Suppressor macrophage treated with lipopolysaccharide for 1 hour (primary cell): ENCODE data around the gene SH2B2.
"Not testable (repeated sequence)": the region's sequence is repeated elsewhere in the genome, so short reads cannot be mapped to it uniquely, and the experiment has no call there.

ENCODE experiments used
- DNase-seq, 3 donors: peaks; one replicate each; pipeline ENCODE4 v3.0.0-alpha.2; 2020 to 2022

Gene SH2B2

DNA sequence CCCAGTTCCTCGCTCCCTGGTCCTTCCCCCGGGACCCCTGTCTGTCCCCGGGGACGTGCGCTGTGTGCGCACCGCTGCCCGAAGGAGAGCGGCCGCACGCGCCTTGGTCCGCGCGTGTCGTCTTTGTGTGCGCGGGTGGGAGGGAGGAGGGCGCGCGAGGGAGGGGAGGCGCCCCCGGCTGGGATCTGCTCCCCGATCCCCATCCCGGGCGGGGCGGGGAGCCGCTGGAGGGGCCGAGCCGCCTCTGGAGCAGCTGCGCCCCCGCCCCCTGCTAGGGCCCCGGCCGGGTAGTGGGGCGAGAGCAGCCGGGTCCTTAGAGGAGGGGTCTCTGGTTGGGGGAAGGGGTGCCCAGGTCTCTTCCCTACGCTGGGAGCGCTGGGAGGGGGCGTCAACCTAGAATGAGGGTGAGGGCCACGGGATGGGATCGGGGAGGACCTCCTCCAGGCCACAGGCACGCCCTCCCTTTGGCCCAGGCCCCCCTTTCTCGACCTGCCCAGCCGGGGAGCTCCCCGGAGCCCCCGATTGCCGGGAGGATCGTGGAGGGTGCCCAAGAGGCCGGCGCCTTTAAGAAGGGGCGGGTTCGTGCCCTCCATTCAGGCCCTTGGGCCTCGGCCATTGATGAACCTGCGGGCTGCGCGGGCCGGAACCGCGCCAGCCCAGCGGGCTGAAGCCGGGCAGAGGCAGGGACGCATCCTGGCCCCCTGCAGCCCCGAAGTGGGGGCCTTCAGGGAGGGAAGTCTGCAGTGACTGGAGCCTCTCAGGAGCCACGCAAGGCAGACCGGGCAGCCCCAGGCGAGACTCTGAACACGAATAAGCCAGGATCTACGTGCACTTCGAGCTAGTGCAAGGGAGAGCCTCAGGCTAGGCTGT is 678 bp downstream of the SH2B2 start:
- DNase-seq: peak; percentile 36 to 62 (median 40)

DNA sequence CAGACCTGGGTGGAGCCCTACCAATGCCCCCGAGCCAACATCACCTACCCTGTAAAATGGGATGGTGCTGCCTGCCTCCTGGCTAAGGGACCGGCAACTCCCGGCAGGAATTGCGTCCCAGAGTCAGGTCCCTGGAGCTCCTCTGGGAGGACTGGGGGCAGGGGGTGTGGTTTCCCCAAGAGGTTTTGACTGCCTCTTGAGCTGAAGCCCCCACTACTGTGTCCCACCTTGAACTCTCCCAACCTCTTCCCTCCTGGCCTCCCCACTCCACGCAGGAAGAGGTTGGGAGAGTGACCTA is 1.3 kb downstream of the SH2B2 start:
- DNase-seq: no peak

GRCh38 chr7:102288285-102288930 is 1.7 kb downstream of the SH2B2 start:
- peak; percentile 58 to 66 (median 63) for DNase-seq

- no peak for DNase-seq
Observed at GRCh38 chr7:102289057-102289456, 2.4 kb downstream of the SH2B2 start.

- DNase-seq: no peak
Observed at GRCh38 chr7:102291056-102291915, 4.6 kb downstream of the SH2B2 start.

DNA sequence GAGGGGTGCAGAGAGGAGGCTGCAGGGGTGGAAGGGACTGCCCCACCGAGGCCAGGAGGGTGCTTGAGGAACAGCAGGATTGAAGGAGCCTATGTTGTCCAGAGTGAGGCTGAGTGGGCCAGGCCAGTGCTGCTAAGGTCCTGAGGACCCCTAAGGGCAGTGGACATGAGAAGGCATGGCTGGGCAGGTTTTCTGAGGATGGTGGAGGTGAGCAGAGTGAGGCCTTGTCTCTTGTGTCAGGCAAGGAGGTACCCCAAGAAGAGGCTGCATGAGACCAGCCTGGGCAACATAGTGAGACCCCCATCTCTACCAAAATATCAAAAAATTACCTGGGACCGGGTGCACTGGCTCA is 5.2 kb downstream of the SH2B2 start:
- DNase-seq: no peak

DNA sequence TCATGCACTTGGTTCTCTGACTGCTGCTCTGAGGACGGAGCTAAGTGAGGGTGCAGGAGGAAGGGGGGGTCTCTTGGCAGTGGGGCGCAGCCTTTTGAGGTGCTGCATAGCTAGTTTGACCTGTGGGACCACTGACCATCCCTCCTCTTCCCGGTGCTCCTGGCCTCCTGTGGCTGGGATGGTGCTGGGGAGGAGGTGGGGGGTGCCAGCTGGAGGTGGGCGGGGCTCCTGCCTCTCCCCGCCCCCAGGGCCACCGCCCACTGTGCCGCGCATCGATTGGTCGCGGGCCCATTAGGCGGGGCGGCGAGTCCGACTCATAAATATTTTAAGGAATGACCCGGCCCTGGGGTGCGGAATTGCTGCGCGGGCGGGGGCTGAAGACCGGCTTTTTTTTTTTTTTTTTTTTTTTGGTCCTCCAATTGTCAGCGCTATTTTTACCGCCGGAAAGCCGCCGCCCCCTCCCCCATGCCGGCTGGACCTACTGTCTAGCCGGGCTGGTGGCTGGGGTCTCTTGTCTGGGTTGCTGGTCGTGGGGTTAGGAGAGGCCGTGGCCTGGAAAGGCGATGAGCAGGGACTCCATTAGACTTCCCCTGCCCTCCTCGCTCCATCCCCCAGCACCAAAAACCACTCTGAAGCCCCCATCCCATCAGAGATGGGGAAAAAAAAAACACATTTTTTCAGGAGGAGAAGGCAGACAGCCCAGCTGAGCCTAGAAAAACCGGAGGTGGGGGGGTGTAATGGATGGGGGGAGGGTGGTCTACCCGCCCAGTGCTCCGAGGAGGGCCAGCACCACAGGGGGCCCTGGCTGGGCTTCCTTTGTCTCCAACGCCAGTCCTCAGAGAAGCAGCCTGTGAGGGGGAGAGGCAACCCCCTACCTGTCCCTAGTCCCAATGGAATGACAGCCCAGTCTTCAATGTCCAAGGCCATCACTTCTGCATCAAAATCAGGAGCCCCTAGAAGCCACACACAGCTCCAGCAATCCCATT is 6.4 kb downstream of the SH2B2 start:
- DNase-seq: peak in 2 of 3 donors; percentile 19 to 24

- DNase-seq: no peak
Observed at GRCh38 chr7:102294589-102294988, 7.9 kb downstream of the SH2B2 start.

- DNase-seq: peak; percentile 24 to 44 (median 31)
Observed at GRCh38 chr7:102295346-102296178, 8.9 kb downstream of the SH2B2 start.

DNA sequence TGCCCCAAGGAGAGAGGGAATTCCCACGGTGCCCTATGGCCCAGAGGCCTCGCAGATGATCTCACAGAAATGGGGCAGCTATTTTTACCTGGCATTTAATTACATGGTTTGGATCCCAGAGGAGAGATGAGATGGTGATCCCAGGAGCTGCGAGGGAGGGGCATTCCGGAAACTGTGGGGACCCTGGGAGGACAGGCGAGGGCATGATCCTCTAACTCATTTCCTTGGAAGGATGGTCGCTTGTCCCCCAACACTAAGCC is 9.4 kb downstream of the SH2B2 start:
- DNase-seq: peak; percentile 22 to 40 (median 40)

DNA sequence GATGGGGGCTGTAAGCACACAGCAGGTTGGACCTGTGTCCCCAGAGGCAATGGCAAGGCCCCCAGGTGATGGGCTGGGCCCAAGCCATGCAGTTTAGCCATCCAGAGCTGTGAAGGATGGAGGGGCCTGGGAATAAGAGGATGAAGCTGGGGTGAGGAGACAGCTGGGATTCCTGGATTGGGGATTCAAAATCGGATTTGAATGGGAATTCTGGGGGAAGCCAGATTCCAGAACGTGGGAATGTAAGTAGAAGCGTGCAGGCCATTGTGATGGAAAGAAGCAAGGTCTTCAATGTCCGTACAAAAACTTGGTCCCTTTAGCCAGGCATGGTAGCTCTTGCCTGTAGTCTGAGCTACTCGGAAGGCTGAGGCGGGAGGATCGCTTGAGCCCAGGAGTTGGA is 9.8 kb downstream of the SH2B2 start:
- DNase-seq: no peak

GRCh38 chr7:102297487-102298218 is 11.0 kb downstream of the SH2B2 start:
- no peak for DNase-seq

DNA sequence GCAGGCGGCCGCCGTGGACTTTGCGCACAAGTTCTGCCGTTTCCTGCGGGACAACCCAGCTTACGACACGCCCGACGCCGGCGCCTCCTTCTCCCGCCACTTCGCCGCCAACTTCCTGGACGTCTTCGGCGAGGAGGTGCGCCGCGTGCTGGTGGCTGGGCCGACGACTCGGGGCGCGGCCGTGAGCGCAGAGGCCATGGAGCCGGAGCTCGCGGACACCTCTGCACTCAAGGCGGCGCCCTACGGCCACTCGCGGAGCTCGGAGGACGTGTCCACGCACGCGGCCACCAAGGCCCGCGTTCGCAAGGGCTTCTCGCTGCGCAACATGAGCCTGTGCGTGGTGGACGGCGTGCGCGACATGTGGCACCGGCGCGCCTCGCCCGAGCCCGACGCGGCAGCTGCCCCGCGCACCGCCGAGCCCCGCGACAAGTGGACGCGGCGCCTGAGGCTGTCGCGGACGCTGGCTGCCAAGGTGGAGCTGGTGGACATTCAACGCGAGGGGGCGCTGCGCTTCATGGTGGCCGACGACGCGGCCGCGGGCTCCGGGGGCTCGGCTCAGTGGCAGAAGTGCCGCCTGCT is 14.1 kb downstream of the SH2B2 start:
- DNase-seq: no peak

DNA sequence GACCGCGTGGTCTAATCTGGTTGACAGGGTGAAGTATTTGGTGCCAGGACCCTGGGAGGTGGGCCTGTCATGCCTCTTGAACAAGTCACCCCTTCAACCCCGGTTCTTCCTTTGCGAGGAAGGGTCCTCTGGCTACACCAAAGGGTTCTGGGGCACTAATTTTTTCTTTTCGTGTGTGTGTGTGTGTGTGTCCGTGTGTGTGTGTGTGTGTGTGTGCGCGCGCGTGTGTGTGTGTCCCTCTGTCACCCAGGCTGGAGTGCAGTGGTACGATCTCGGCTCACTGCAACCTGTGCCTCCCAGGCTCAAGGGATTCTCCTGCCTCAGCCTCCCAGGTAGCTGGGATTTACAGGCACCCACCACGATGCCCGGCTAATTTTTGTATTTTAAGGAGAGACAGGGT is 14.7 kb downstream of the SH2B2 start:
- not testable (repeated sequence) for DNase-seq

DNA sequence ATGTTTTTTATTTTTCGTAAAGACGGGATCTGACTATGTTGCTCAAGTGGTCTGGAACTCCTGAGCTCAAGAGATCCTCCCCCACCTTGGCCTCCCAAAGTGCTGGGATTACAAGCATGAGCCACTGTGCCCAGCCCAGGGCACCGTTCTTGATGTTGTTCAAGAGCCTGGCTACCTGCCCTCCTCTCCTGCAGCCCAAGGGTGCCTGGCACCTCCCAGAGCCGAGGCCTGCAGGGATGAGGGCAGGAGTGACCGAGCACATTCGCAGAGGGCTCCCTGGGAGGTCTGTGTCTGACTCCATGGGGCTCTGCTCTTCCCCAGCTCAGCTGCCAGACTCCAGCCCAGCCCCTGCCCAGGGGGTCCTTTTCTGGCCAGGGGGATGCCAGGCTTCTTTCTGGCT is 15.4 kb downstream of the SH2B2 start:
- DNase-seq: no peak

DNA sequence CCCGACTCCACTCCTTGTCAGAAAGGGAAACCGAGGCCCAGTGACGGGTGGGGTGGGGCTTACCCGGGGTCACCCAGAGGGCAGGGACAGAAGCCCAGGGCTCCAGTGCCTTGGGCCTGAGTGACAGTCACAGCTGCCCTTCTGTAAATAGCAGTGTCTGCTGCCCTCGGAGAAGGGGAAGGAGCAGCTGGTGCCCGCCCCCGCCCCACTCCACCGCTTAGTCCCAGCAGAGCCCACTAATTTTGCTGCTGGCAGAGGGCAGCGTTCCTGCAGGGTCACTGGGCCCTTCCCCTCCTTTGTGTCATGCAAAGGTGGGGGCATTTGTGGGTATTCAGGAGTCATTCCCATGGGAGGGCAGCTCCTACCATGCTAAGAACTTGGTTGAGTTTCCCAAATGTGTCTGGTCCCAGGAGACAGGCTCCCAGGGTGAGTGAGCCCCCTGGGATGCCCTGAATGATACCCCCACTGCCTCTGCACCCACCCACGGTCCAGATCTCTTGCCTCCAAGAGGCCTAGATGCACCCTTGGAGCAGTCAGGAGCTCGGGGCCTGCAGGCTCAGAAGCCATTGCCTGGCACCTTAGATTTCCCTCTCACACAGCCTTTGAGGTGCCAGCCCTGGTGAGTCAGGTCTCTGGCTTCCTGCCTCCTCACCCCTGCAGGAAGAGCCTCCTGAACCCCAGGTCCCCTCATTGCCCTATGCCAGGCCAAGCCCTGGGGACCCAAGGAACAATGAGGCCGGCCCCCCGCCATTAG is 17.2 kb downstream of the SH2B2 start:
- peak; percentile 35 to 55 (median 38) for DNase-seq

- DNase-seq: no peak
Observed at GRCh38 chr7:102304668-102305067, 18.0 kb downstream of the SH2B2 start.

GRCh38 chr7:102305414-102306268 is 19.0 kb downstream of the SH2B2 start:
- no peak for DNase-seq
